Hepatocyte (in vitro differentiated cells): ENCODE measurements around the gene SH3BGR.

Source experiments
- EZH2 ChIP-seq: fragments of 200-600 bp; sonication (generic); IDR thresholded peaks from 2 replicates; pipeline ENCODE4 v1.6.1; 2016; ENCODE audit warnings: antibody characterized with exemption, mild to moderate bottlenecking, borderline replicate concordance
- EZH2phosphoT487 ChIP-seq: fragments of 200-600 bp; sonication (generic); IDR thresholded peaks from one replicate; pipeline ENCODE4 v1.6.1; 2018; ENCODE audit warnings: antibody characterized with exemption, mild to moderate bottlenecking, low read depth, moderate library complexity; ENCODE audit not compliant: unreplicated experiment, severe bottlenecking
- TF ChIP-seq, protein P1 (sequence below): fragments of 200-600 bp; sonication (generic); IDR thresholded peaks from 2 replicates; pipeline ENCODE4 v1.5.1; 2016; ENCODE audit warnings: antibody characterized with exemption, mild to moderate bottlenecking; ENCODE audit not compliant: poor library complexity

DNA sequence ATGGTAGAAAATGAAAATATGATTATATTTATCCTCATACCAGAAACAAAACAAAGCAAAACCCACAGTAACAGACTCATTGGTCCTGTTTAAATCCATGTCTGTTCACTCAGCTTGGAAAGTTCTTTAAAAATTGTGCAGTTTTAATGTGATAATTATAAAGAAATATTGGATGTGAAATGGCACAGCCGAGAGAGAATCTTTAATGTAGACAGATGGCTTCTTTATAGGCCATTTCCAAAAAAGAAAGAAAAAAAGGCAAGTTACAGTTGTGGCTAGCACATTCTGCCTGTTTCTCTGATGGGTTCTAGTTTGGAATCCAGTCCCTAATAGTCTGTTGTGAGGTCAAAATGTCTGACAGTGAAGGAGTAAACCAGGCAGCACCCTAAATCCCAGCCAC lies 62.0 kb downstream of the SH3BGR start:
- TF ChIP-seq, protein P1, sequence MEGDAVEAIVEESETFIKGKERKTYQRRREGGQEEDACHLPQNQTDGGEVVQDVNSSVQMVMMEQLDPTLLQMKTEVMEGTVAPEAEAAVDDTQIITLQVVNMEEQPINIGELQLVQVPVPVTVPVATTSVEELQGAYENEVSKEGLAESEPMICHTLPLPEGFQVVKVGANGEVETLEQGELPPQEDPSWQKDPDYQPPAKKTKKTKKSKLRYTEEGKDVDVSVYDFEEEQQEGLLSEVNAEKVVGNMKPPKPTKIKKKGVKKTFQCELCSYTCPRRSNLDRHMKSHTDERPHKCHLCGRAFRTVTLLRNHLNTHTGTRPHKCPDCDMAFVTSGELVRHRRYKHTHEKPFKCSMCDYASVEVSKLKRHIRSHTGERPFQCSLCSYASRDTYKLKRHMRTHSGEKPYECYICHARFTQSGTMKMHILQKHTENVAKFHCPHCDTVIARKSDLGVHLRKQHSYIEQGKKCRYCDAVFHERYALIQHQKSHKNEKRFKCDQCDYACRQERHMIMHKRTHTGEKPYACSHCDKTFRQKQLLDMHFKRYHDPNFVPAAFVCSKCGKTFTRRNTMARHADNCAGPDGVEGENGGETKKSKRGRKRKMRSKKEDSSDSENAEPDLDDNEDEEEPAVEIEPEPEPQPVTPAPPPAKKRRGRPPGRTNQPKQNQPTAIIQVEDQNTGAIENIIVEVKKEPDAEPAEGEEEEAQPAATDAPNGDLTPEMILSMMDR: no peak
- no peak for TF ChIP-seq EZH2
- TF ChIP-seq EZH2phosphoT487: no peak
